ENCODE results near the gene ACSS3.

- no peak for TF ChIP-seq POLR2A (IDR thresholded peaks at IDR 0.05)
- TF ChIP-seq CTCF (IDR thresholded peaks at IDR 0.05), result no peak
Measured at GRCh38 chr12:81083018-81083417, 5.1 kb downstream of the ACSS3 start.
